Measurements from ENCODE around the gene MYO5A. TPM values are rescaled to one million over a fixed set of nuclear protein-coding genes. Genes with fewer than 3 reads are reported as not detected.
A peak's percentile ranks its signal among the peaks of the same experiment; 100 is the strongest.

Gene MYO5A
- total RNA-seq, 1 experiment from 2014 or later = 21.8 TPM

- peaks cover 3% of the 10 kb centered on the region for H3K79me1 ChIP-seq (ENCODE audit: insufficient read depth, low read depth, low read length, poor library complexity, severe bottlenecking)
- H3K79me2 ChIP-seq (ENCODE audit: insufficient read depth, low read length) = peaks cover 54% of the 10 kb centered on the region; the same call in 1 of the 2 replicates
- no peak overlapping the region for H2BK12ac ChIP-seq (ENCODE audit: insufficient read length, low read depth, low read length)
- no peak overlapping the region for H4K91ac ChIP-seq (ENCODE audit: insufficient read length, low read depth, low read length)
- H2BK5ac ChIP-seq (ENCODE audit: insufficient read length, low read length) = no peak overlapping the region
- Mint-ChIP-seq H3K36me3 (ENCODE audit: insufficient read depth in 1 of 3, low read depth in 3 of 3) (peaks cover 10 to 32% (median 31%) of the 10 kb centered on the region in 3 experiments; a peak in 6 of 7 replicates), H3K4me1 (peaks cover 13 to 23% of the 10 kb centered on the region in 2 experiments), H3K27ac (peak overlapping the region in 2 of 3 experiments; percentile 26 to 88; a peak in 2 of 7 replicates), H3K27me3 (ENCODE audit: low read depth) (no peaks in the 10 kb centered on the region), H3K4me3 (no peak overlapping the region), H3K9me3 (no peaks in the 10 kb centered on the region)
- H2AK5ac ChIP-seq (ENCODE audit: insufficient read length, low read length) = no peak overlapping the region
- no peak overlapping the region for H2BK15ac ChIP-seq (ENCODE audit: low read depth, low read length)
- no peaks in the 10 kb centered on the region for H3K27me3 ChIP-seq (ENCODE audit: insufficient read depth, low read length)
- no CpG with 5 or more reads among the region's 2 CpGs for whole genome bisulfite sequencing (ENCODE audit: extremely low coverage, insufficient read length, low lambda C conversion rate)
- no peak overlapping the region for H3K4me2 ChIP-seq (ENCODE audit: insufficient read depth, insufficient read length, low read length)
- H2BK20ac ChIP-seq (ENCODE audit: low read depth, low read length, poor library complexity, severe bottlenecking) = no peak overlapping the region
- H3K18ac ChIP-seq (ENCODE audit: insufficient read length, low read depth, low read length) = no peak overlapping the region
- no peak overlapping the region for H3K4ac ChIP-seq (ENCODE audit: low read depth, low read length)
- no peak overlapping the region for H3K27ac ChIP-seq (ENCODE audit: insufficient read length, low read depth, low read length)
- no peak overlapping the region for H4K5ac ChIP-seq (ENCODE audit: insufficient read length, low read depth, low read length)
- H2BK120ac ChIP-seq (ENCODE audit: low read depth, low read length, poor library complexity, severe bottlenecking) = no peak overlapping the region
- H2AFZ ChIP-seq (ENCODE audit: low read length) = no peak overlapping the region
- H4K8ac ChIP-seq (replicated peaks; ENCODE audit: insufficient read length, low read depth, low read length) = no peak overlapping the region
- peak overlapping the region; percentile 1 for H3K9ac ChIP-seq (ENCODE audit: extremely low read depth, insufficient read length, low read length)
- TF ChIP-seq, protein P1, sequence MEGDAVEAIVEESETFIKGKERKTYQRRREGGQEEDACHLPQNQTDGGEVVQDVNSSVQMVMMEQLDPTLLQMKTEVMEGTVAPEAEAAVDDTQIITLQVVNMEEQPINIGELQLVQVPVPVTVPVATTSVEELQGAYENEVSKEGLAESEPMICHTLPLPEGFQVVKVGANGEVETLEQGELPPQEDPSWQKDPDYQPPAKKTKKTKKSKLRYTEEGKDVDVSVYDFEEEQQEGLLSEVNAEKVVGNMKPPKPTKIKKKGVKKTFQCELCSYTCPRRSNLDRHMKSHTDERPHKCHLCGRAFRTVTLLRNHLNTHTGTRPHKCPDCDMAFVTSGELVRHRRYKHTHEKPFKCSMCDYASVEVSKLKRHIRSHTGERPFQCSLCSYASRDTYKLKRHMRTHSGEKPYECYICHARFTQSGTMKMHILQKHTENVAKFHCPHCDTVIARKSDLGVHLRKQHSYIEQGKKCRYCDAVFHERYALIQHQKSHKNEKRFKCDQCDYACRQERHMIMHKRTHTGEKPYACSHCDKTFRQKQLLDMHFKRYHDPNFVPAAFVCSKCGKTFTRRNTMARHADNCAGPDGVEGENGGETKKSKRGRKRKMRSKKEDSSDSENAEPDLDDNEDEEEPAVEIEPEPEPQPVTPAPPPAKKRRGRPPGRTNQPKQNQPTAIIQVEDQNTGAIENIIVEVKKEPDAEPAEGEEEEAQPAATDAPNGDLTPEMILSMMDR (conservative IDR thresholded peaks at IDR 0.05) = no peak
- H3T11ph ChIP-seq (ENCODE audit: low read length) = no peak overlapping the region
- no peaks in the 10 kb centered on the region for H3K4me1 ChIP-seq (ENCODE audit: insufficient read depth, low read length)
- no peak overlapping the region for H3K56ac ChIP-seq (ENCODE audit: insufficient read length, low read depth, low read length)
- H3K23me2 ChIP-seq (ENCODE audit: insufficient read length, low read depth, low read length, poor library complexity, severe bottlenecking) = no peaks in the 10 kb centered on the region
- H3K23ac ChIP-seq (ENCODE audit: insufficient read length, low read depth, low read length) = no peak overlapping the region
- H3K14ac ChIP-seq (ENCODE audit: insufficient read depth, low read length) = no peak overlapping the region
- no peaks in the 10 kb centered on the region for H3K9me3 ChIP-seq (ENCODE audit: control insufficient read depth, low read depth, low read length)
- DNase-seq = no peak
- no peaks in the 10 kb centered on the region for H4K20me1 ChIP-seq (ENCODE audit: control insufficient read depth, insufficient read depth, insufficient read length)
Measured at GRCh38 chr15:52559575-52559974, 30.9 kb upstream of the MYO5A start.
